B cell (primary cell): Measurements from ENCODE around the gene ARID4A. TPM values are rescaled to one million over a fixed set of nuclear protein-coding genes. Genes with fewer than 3 reads are reported as not detected.
A peak's percentile ranks its signal among the peaks of the same experiment; 100 is the strongest.

Experiments
- ATAC-seq: fragments of 200-7000 bp; cut with Tn5 transposase; one replicate; pipeline ENCODE4 v1.10.0; 2021; ENCODE audit warnings: low read depth, mild to moderate bottlenecking, moderate number of reproducible peaks, moderate library complexity
- CTCF ChIA-PET: fragments of 350-600 bp; sonication (Branson Sonifier 250); formaldehyde crosslinking; loops from one replicate; lab custom pipeline; 2021; ENCODE audit warnings: antibody characterized with exemption, inconsistent platforms; lab: Charles Lee
- POLR2A ChIA-PET: fragments of 350-600 bp; sonication (Branson Sonifier 250); formaldehyde crosslinking; loops from one replicate; lab custom pipeline; 2021; ENCODE audit warnings: antibody characterized with exemption; lab: Charles Lee
- DNase-seq: peaks from one replicate; pipeline ENCODE4 v3.0.0; 2013
- H2AFZ ChIP-seq: 2 replicates; pipeline ENCODE4 v1.6.1; 2012; ENCODE audit warnings: mild to moderate bottlenecking, low read depth, low read length; ENCODE audit not compliant: insufficient read depth, poor library complexity, severe bottlenecking
- H3K27ac ChIP-seq, 2 donors: 1 replicate in 1 of 2; 2 replicates in 1 of 2; pipeline ENCODE4 v1.5.1; 2012 to 2013; ENCODE audit warnings: low read length in 2 of 2, mild to moderate bottlenecking in 2 of 2, moderate library complexity in 1 of 2
- H3K27me3 ChIP-seq, 4 experiments: fragments of 200-600 bp in 1 of 4; sonication (generic) in 1 of 4; replicated peaks in 1 of 4; 1 replicate in 2 of 4; 2 replicates in 2 of 4; pipeline versions ENCODE4 v1.6.1 to v1.7.0; 2013 to 2016; ENCODE audit warnings: low read length in 3 of 4, mild to moderate bottlenecking in 2 of 4, mixed read lengths in 1 of 4, moderate library complexity in 1 of 4; ENCODE audit not compliant: insufficient read depth in 4 of 4, control insufficient read depth in 3 of 4; ENCODE audit errors: control extremely low read depth in 1 of 4
- H3K36me3 ChIP-seq, 2 experiments: replicated peaks in 1 of 2; 1 replicate in 1 of 2; 2 replicates in 1 of 2; pipeline versions ENCODE4 v1.6.1 to v1.7.1; 2013; ENCODE audit warnings: low read length in 1 of 2; ENCODE audit not compliant: insufficient read depth in 2 of 2, control insufficient read depth in 1 of 2; ENCODE audit errors: control extremely low read depth in 1 of 2, extremely low read depth in 1 of 2
- H3K4me1 ChIP-seq, 2 donors: fragments of 200-600 bp in 1 of 2; sonication (generic) in 1 of 2; 1 replicate in 1 of 2; 2 replicates in 1 of 2; pipeline versions ENCODE4 v1.5.1 to v1.6.1; 2013 to 2017; ENCODE audit warnings: low read length in 2 of 2; ENCODE audit not compliant: control insufficient read depth in 2 of 2, insufficient read depth in 2 of 2
- H3K4me2 ChIP-seq: replicated peaks from 2 replicates; pipeline ENCODE3; 2012; ENCODE audit warnings: mild to moderate bottlenecking, low read depth, low read length; ENCODE audit not compliant: poor library complexity, severe bottlenecking
- H3K4me3 ChIP-seq, 5 experiments: fragments of 200-600 bp in 1 of 5; sonication (generic) in 1 of 5; 1 replicate in 3 of 5; 2 replicates in 2 of 5; pipeline versions ENCODE4 v1.5.1 to v1.7.0; 2011 to 2016; ENCODE audit warnings: low read length in 4 of 5, mild to moderate bottlenecking in 4 of 5, low read depth in 2 of 5, control low read depth in 1 of 5, moderate library complexity in 1 of 5; ENCODE audit not compliant: insufficient read depth in 1 of 5; ENCODE audit errors: control extremely low read depth in 1 of 5, extremely low read depth in 1 of 5
- H3K79me2 ChIP-seq: fragments of 200-600 bp; sonication (generic); one replicate; pipeline ENCODE4 v1.6.0; 2016; ENCODE audit warnings: low read length; ENCODE audit not compliant: control insufficient read depth, insufficient read depth
- H3K9ac ChIP-seq: fragments of 200-600 bp; sonication (generic); 2 replicates; pipeline ENCODE4 v1.6.1; 2017; ENCODE audit warnings: mild to moderate bottlenecking, low read length, moderate library complexity
- H3K9me3 ChIP-seq, 3 donors: one replicate each; pipeline versions ENCODE4 v1.6.1 to v1.7.1; 2013; ENCODE audit warnings: low read length in 2 of 3; ENCODE audit not compliant: control insufficient read depth in 2 of 3, insufficient read depth in 1 of 3; ENCODE audit errors: control extremely low read depth in 1 of 3
- H4K20me1 ChIP-seq: 2 replicates; pipeline ENCODE4 v1.6.0; 2012; ENCODE audit warnings: mild to moderate bottlenecking, low read length; ENCODE audit not compliant: insufficient read depth, control insufficient read depth, poor library complexity, severe bottlenecking
- H3K27ac Mint-ChIP-seq: one replicate; pipeline ENCODE4 v1.8.0; 2021; ENCODE audit warnings: mixed read lengths
- H3K27me3 Mint-ChIP-seq: one replicate; pipeline ENCODE4 v1.8.0; 2021; ENCODE audit warnings: mixed read lengths
- H3K4me1 Mint-ChIP-seq: one replicate; pipeline ENCODE4 v1.8.0; 2021; ENCODE audit warnings: mixed read lengths
- H3K4me3 Mint-ChIP-seq: one replicate; pipeline ENCODE4 v1.8.0; 2021; ENCODE audit warnings: mixed read lengths
- H3K9me3 Mint-ChIP-seq: one replicate; pipeline ENCODE4 v1.8.0; 2022; ENCODE audit warnings: mixed read lengths; ENCODE audit not compliant: insufficient read depth
- CTCF ChIP-seq: fragments of 200-600 bp; IDR thresholded peaks from one replicate; pipeline ENCODE4 v1.8.0; 2022; ENCODE audit warnings: antibody characterized with exemption, mild to moderate bottlenecking
- EZH2 ChIP-seq: IDR thresholded peaks from 2 replicates; pipeline ENCODE4 v1.6.1; 2012; ENCODE audit warnings: borderline replicate concordance, low read depth, mild to moderate bottlenecking, moderate library complexity, low read length; ENCODE audit not compliant: insufficient read depth, poor library complexity, severe bottlenecking
- WGBS: methylation state at CpG from one replicate; pipeline ENCODE4 v1.1.5; 2013; ENCODE audit warnings: missing lambda C conversion rate; ENCODE audit not compliant: insufficient coverage; 5-methylcytosine and 5-hydroxymethylcytosine counted together
- intact Hi-C: fragments of 100-400 bp; cut with micrococcal nuclease; formaldehyde crosslinking; loops from one replicate; pipeline ENCODE4 v1.10.0; 2022
- polyA plus RNA-seq: library from polyadenylated mRNA; depleted of rRNA; stranded (reverse); fragments of >200 nt; gene quantifications from 2 replicates; pipeline ENCODE4 v1.2.3, GENCODE V29; 2012
- total RNA-seq, 2 donors: library from RNA; stranded (reverse); fragments of 120-200 nt in 1 of 2; gene quantifications; 1 replicate in 1 of 2; 2 replicates in 1 of 2; pipeline versions ENCODE4 v1.2.3 to v1.2.4, GENCODE V29; 2013 to 2022

Gene ARID4A
- total and polyA plus RNA-seq, 2 donors (not counting 1 experiment from before 2014, with no cell fraction given), result 9.4 to 87.0 TPM

- peaks cover 17 to 28% of the 10 kb centered on the region in 2 donors for H3K4me1 ChIP-seq
- H3K27ac Mint-ChIP-seq, result peak overlapping the region; percentile 50
Observed at GRCh38 chr14:58278177-58278576, 20.2 kb upstream of the ARID4A start.

GRCh38 chr14:58280954-58281787, 17.2 kb upstream of the ARID4A start:
- ATAC-seq (peak; percentile 84), DNase-seq (peak; percentile 76)
- intact Hi-C loops, result loop anchor here (1.0 kb wide), 1 partner anchor 17 kb away; the partner anchor contains the start of gene ARID4A
- Mint-ChIP-seq H3K4me1 (peaks cover 43% of the 10 kb centered on the region), H3K27me3 (no peaks in the 10 kb centered on the region), H3K9me3 (no peaks in the 10 kb centered on the region), H3K27ac (peak overlapping the region; percentile 88), H3K4me3 (peak overlapping the region; percentile 61)
- Histone ChIP-seq H3K4me2 (peak overlapping the region; percentile 54), H3K79me2 (peaks cover 98% of the 10 kb centered on the region), H3K9me3 (no peaks in the 10 kb centered on the region), H3K9ac (peak overlapping the region; percentile 32), H3K27ac (peak overlapping the region; percentile 64 to 91), H3K4me3 (peak overlapping the region in 2 of 5 experiments; percentile 2 to 9), H3K36me3 (peaks cover under 1 to 56% of the 10 kb centered on the region in 2 experiments), H2AFZ (peak overlapping the region; percentile 35), H3K4me1 (peaks cover 17 to 18% of the 10 kb centered on the region in 2 donors), H4K20me1 (peaks cover 34% of the 10 kb centered on the region), H3K27me3 (no peaks in the 10 kb centered on the region)
- CTCF ChIA-PET, result interaction anchor here (0.7 kb wide), 1 partner anchor 53 kb away, joined by 3 read pairs; no protein-coding TSS in a partner anchor
- TF ChIP-seq EZH2 (no peak), CTCF (no peak)
- POLR2A ChIA-PET, result interaction anchor here (0.6 kb wide), 1 partner anchor 47 kb away, joined by 11 read pairs; no protein-coding TSS in a partner anchor
- 17% methylated on average over 2 of the region's 4 CpGs for WGBS

More at GRCh38 chr14:58278177-58278576, 20.2 kb upstream of the ARID4A start:
- Histone ChIP-seq H3K36me3 (peaks cover 2 to 32% of the 10 kb centered on the region in 2 experiments), H3K9me3 (no peaks in the 10 kb centered on the region), H3K79me2 (peaks cover 93% of the 10 kb centered on the region), H3K27ac (no peak overlapping the region), H3K4me3 (no peak overlapping the region), H4K20me1 (peaks cover 34% of the 10 kb centered on the region), H3K9ac (no peak overlapping the region), H2AFZ (no peak overlapping the region), H3K27me3 (no peaks in the 10 kb centered on the region), H3K4me2 (no peak overlapping the region)
- H3K4me3 Mint-ChIP-seq, result no peak overlapping the region
- ChIA-PET CTCF (interaction anchor here (0.7 kb wide), 1 partner anchor 32 kb away, joined by 3 read pairs; no protein-coding TSS in a partner anchor), POLR2A (interaction anchor here (0.7 kb wide), 1 partner anchor 20 kb away, joined by 3 read pairs; the partner anchor contains the start of gene ARID4A)
- H3K27me3 Mint-ChIP-seq, result no peaks in the 10 kb centered on the region
- whole genome bisulfite sequencing, result 98% methylated on average over 6 of the region's 8 CpGs
- no peaks in the 10 kb centered on the region for H3K9me3 Mint-ChIP-seq
- ATAC-seq, result no peak
- peaks cover 57% of the 10 kb centered on the region for H3K4me1 Mint-ChIP-seq
- intact Hi-C loops, result no loop called here
- no peak for TF ChIP-seq EZH2
- no peak for DNase-seq
